Fibroblast of the aortic adventitia (primary cell): ENCODE data around the gene SCNN1G. TPM values are rescaled to one million over a fixed set of nuclear protein-coding genes. Genes with fewer than 3 reads are reported as not detected.
A peak's percentile ranks its signal among the peaks of the same experiment; 100 is the strongest.

Experiments
- DNase-seq: peaks from one replicate; pipeline ENCODE4 v3.0.0-alpha.2; 2010; ENCODE audit warnings: low read depth
- H3K4me3 ChIP-seq: 2 replicates; pipeline ENCODE4 v1.5.1; 2011; ENCODE audit warnings: low read depth, mild to moderate bottlenecking, control low read depth, low read length, moderate library complexity
- total RNA-seq: library from RNA; depleted of rRNA; stranded (reverse); fragments of >200 nt; gene quantifications from 2 replicates; pipeline ENCODE4 v1.2.3, GENCODE V29; 2012; ENCODE audit warnings: low replicate concordance
- TF ChIP-seq, protein P1 (sequence below): IDR thresholded peaks from 2 replicates; pipeline ENCODE4 v1.5.1; 2011; ENCODE audit warnings: mild to moderate bottlenecking, low read length, control low read depth, inconsistent platforms; ENCODE audit not compliant: insufficient read depth

The SCNN1G gene
- total RNA-seq, 1 donor, result not detected

- DNase-seq, result no peak
- TF ChIP-seq, protein P1, sequence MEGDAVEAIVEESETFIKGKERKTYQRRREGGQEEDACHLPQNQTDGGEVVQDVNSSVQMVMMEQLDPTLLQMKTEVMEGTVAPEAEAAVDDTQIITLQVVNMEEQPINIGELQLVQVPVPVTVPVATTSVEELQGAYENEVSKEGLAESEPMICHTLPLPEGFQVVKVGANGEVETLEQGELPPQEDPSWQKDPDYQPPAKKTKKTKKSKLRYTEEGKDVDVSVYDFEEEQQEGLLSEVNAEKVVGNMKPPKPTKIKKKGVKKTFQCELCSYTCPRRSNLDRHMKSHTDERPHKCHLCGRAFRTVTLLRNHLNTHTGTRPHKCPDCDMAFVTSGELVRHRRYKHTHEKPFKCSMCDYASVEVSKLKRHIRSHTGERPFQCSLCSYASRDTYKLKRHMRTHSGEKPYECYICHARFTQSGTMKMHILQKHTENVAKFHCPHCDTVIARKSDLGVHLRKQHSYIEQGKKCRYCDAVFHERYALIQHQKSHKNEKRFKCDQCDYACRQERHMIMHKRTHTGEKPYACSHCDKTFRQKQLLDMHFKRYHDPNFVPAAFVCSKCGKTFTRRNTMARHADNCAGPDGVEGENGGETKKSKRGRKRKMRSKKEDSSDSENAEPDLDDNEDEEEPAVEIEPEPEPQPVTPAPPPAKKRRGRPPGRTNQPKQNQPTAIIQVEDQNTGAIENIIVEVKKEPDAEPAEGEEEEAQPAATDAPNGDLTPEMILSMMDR, result no peak
- H3K4me3 ChIP-seq, result no peak overlapping the region
Observed at GRCh38 chr16:23152386-23153178, 30.0 kb upstream of the SCNN1G start.

GRCh38 chr16:23155445-23156049 lies 27.0 kb upstream of the SCNN1G start:
- H3K4me3 ChIP-seq, result no peak overlapping the region
- DNase-seq, result peak; percentile 13
- TF ChIP-seq, protein P1, result peak; percentile 31

GRCh38 chr16:23156110-23156509 lies 26.4 kb upstream of the SCNN1G start:
- TF ChIP-seq, protein P1, result no peak

GRCh38 chr16:23156946-23157460 lies 25.5 kb upstream of the SCNN1G start:
- TF ChIP-seq, protein P1, result no peak
- no peak overlapping the region for H3K4me3 ChIP-seq
- no peak for DNase-seq

More at GRCh38 chr16:23156110-23156509, 26.4 kb upstream of the SCNN1G start:
- no peak for DNase-seq
- no peak overlapping the region for H3K4me3 ChIP-seq

- no peak for DNase-seq
- no peak overlapping the region for H3K4me3 ChIP-seq
- TF ChIP-seq, protein P1, result no peak
Observed at GRCh38 chr16:23158114-23158513, 24.4 kb upstream of the SCNN1G start.

- DNase-seq, result no peak
- H3K4me3 ChIP-seq, result no peak overlapping the region
- TF ChIP-seq, protein P1, result no peak
Observed at GRCh38 chr16:23160082-23160481, 22.5 kb upstream of the SCNN1G start.
